Fibroblast of lung (primary cell): ENCODE results near the gene MYO10. TPM values are rescaled to one million over a fixed set of nuclear protein-coding genes. Genes with fewer than 3 reads are reported as not detected.

ENCODE experiments used
- DNase-seq, 2 donors: peaks; one replicate each; pipeline versions ENCODE4 v3.0.0 to v3.0.0-alpha.2; 2010; ENCODE audit warnings: low read depth in 2 of 2
- H2AFZ ChIP-seq: 2 replicates; pipeline ENCODE4 v1.5.1; 2012; ENCODE audit warnings: low read length, control low read depth, inconsistent platforms
- H3K27ac ChIP-seq: 2 replicates; pipeline ENCODE4 v1.5.1; 2011; ENCODE audit warnings: low read length, control low read depth; ENCODE audit not compliant: insufficient read depth
- H3K27me3 ChIP-seq: 2 replicates; pipeline ENCODE4 v1.5.1; 2011; ENCODE audit warnings: mild to moderate bottlenecking, low read length; ENCODE audit not compliant: control insufficient read depth, insufficient read depth
- H3K36me3 ChIP-seq: 2 replicates; pipeline ENCODE4 v1.5.1; 2011; ENCODE audit warnings: low read length; ENCODE audit not compliant: control insufficient read depth, insufficient read depth
- H3K4me1 ChIP-seq: 2 replicates; pipeline ENCODE4 v1.5.1; 2011; ENCODE audit warnings: low read length; ENCODE audit not compliant: control insufficient read depth, insufficient read depth; ENCODE audit errors: extremely low read depth
- H3K4me2 ChIP-seq: 2 replicates; pipeline ENCODE4 v1.5.1; 2011; ENCODE audit warnings: low read length, control low read depth; ENCODE audit not compliant: insufficient read depth; ENCODE audit errors: extremely low read depth
- H3K4me3 ChIP-seq, 4 experiments: fragments of 200-600 bp in 1 of 4; sonication (generic) in 1 of 4; replicated peaks in 1 of 4; 2 replicates each; pipeline ENCODE4 v1.5.1; 2011 to 2016; ENCODE audit warnings: low read length in 4 of 4, low read depth in 3 of 4, mild to moderate bottlenecking in 3 of 4, control low read depth in 2 of 4, inconsistent platforms in 1 of 4, mixed read lengths in 1 of 4; ENCODE audit not compliant: insufficient read depth in 1 of 4; ENCODE audit errors: control extremely low read depth in 1 of 4
- H3K79me2 ChIP-seq: 2 replicates; pipeline ENCODE4 v1.5.1; 2012; ENCODE audit warnings: mild to moderate bottlenecking, low read length, inconsistent platforms; ENCODE audit not compliant: control insufficient read depth, insufficient read depth
- H3K9ac ChIP-seq: 2 replicates; pipeline ENCODE4 v1.5.1; 2011; ENCODE audit warnings: mild to moderate bottlenecking, low read length, control low read depth; ENCODE audit not compliant: insufficient read depth
- H3K9me3 ChIP-seq: 2 replicates; pipeline ENCODE4 v1.5.1; 2012; ENCODE audit warnings: low read depth, low read length; ENCODE audit not compliant: control insufficient read depth, insufficient read depth
- H4K20me1 ChIP-seq: 2 replicates; pipeline ENCODE4 v1.5.1; 2011; ENCODE audit warnings: low read length; ENCODE audit not compliant: control insufficient read depth, insufficient read depth; ENCODE audit errors: extremely low read depth
- CTCF ChIP-seq, 2 donors: IDR thresholded peaks in 1 of 2; conservative IDR thresholded peaks in 1 of 2; 1 replicate in 1 of 2; 2 replicates in 1 of 2; pipeline ENCODE4 v1.5.1; 2011 to 2012; ENCODE audit warnings: low read length in 2 of 2, control low read depth in 1 of 2, inconsistent platforms in 1 of 2, low read depth in 1 of 2, mild to moderate bottlenecking in 1 of 2
- EZH2 ChIP-seq: IDR thresholded peaks from 2 replicates; pipeline ENCODE4 v1.5.1; 2012; ENCODE audit warnings: low read length, control low read depth, mild to moderate bottlenecking; ENCODE audit errors: missing control alignments
- polyA plus RNA-seq, 2 donors: library from polyadenylated mRNA; depleted of rRNA in 1 of 2; stranded (reverse) in 1 of 2; unstranded in 1 of 2; fragments of >200 nt; gene quantifications; 2 replicates each; pipeline ENCODE4 v1.2.1, GENCODE V29; 2011 to 2012; ENCODE audit warnings: missing spikeins in 1 of 2
- total RNA-seq: library from RNA; depleted of rRNA; stranded (reverse); fragments of >200 nt; gene quantifications from 2 replicates; pipeline ENCODE4 v1.2.1, GENCODE V29; 2014

Gene MYO10
- total and polyA plus RNA-seq, 2 donors (not counting 1 experiment from before 2014, with no cell fraction given), result 16.6 to 82.2 TPM

GRCh38 chr5:16791904-16792597 lies 144.0 kb downstream of the MYO10 start:
- Histone ChIP-seq H3K9me3 (no peaks in the 10 kb centered on the region), H3K36me3 (no peaks in the 10 kb centered on the region), H3K9ac (no peak overlapping the region), H3K4me1 (no peaks in the 10 kb centered on the region), H4K20me1 (no peaks in the 10 kb centered on the region), H3K27ac (no peak overlapping the region), H3K79me2 (peaks cover 35% of the 10 kb centered on the region), H3K27me3 (no peaks in the 10 kb centered on the region), H2AFZ (no peak overlapping the region), H3K4me2 (no peak overlapping the region), H3K4me3 (no peak overlapping the region)
- TF ChIP-seq CTCF (conservative IDR thresholded peaks at IDR 0.05 in 1 of 2, IDR thresholded peaks at IDR 0.05 in 1 of 2; ENCODE audit: low read depth in 1 of 2, low read length in 2 of 2) (no peak), EZH2 (no peak)
- DNase-seq, result no peak

- no peak overlapping the region for H2AFZ ChIP-seq
- no peaks in the 10 kb centered on the region for H3K27me3 ChIP-seq
- H3K4me1 ChIP-seq, result no peaks in the 10 kb centered on the region
- H3K4me2 ChIP-seq, result no peak overlapping the region
- no peak overlapping the region for H3K27ac ChIP-seq
- no peaks in the 10 kb centered on the region for H3K9me3 ChIP-seq
- no peaks in the 10 kb centered on the region for H3K36me3 ChIP-seq
- H3K9ac ChIP-seq, result no peak overlapping the region
- TF ChIP-seq EZH2, result no peak
- TF ChIP-seq CTCF (conservative IDR thresholded peaks at IDR 0.05 in 1 of 2, IDR thresholded peaks at IDR 0.05 in 1 of 2; ENCODE audit: low read depth in 1 of 2, low read length in 2 of 2), result peak; percentile 50 to 58
- peak overlapping the region in 1 of 4 experiments; percentile 21 for H3K4me3 ChIP-seq
- H4K20me1 ChIP-seq, result no peaks in the 10 kb centered on the region
- H3K79me2 ChIP-seq, result peaks cover 34% of the 10 kb centered on the region
- peak; percentile 69 to 83 for DNase-seq
Observed at GRCh38 chr5:16791036-16791705, 144.9 kb downstream of the MYO10 start.

- Histone ChIP-seq H3K4me2 (no peak overlapping the region), H3K4me1 (no peaks in the 10 kb centered on the region), H3K9ac (no peak overlapping the region), H3K79me2 (peaks cover 43% of the 10 kb centered on the region), H4K20me1 (no peaks in the 10 kb centered on the region), H3K9me3 (no peaks in the 10 kb centered on the region), H3K4me3 (no peak overlapping the region), H3K27me3 (no peaks in the 10 kb centered on the region), H3K36me3 (no peaks in the 10 kb centered on the region), H3K27ac (no peak overlapping the region), H2AFZ (no peak overlapping the region)
- DNase-seq, result no peak
- TF ChIP-seq EZH2 (no peak), CTCF (conservative IDR thresholded peaks at IDR 0.05 in 1 of 2, IDR thresholded peaks at IDR 0.05 in 1 of 2; ENCODE audit: low read depth in 1 of 2, low read length in 2 of 2) (no peak)
Observed at GRCh38 chr5:16788957-16789356, 147.1 kb downstream of the MYO10 start.
